Ishikawa (cell line): Measurements from ENCODE around the gene ZBTB22.
A peak's percentile ranks its signal among the peaks of the same experiment; 100 is the strongest.

ENCODE experiments used
- CEBPB ChIP-seq: IDR thresholded peaks from 2 replicates; pipeline ENCODE4 v1.6.1; 2012
- CREB1 ChIP-seq: IDR thresholded peaks from 2 replicates; pipeline ENCODE4 v1.6.1; 2012; ENCODE audit warnings: low read depth
- EGR1 ChIP-seq: IDR thresholded peaks from 2 replicates; pipeline ENCODE4 v1.6.1; 2012
- EP300 ChIP-seq: IDR thresholded peaks from 2 replicates; pipeline ENCODE4 v1.6.1; 2012; ENCODE audit warnings: borderline replicate concordance
- FOXM1 ChIP-seq: IDR thresholded peaks from 2 replicates; pipeline ENCODE4 v1.6.1; 2012; ENCODE audit warnings: low read depth, borderline replicate concordance
- NFIC ChIP-seq: IDR thresholded peaks from 2 replicates; pipeline ENCODE4 v1.6.1; 2012
- RAD21 ChIP-seq: IDR thresholded peaks from 2 replicates; pipeline ENCODE4 v1.6.1; 2012; ENCODE audit warnings: low read depth
- TAF1 ChIP-seq: IDR thresholded peaks from 2 replicates; pipeline ENCODE4 v1.6.1; 2012; ENCODE audit warnings: low read depth, mild to moderate bottlenecking
- TCF12 ChIP-seq: IDR thresholded peaks from 2 replicates; pipeline ENCODE4 v1.6.1; 2012; ENCODE audit warnings: low read depth
- TEAD4 ChIP-seq: IDR thresholded peaks from 2 replicates; pipeline ENCODE4 v1.6.1; 2012
- YY1 ChIP-seq: IDR thresholded peaks from 2 replicates; pipeline ENCODE4 v1.6.1; 2012; ENCODE audit warnings: low read depth
- ZBTB7A ChIP-seq: IDR thresholded peaks from 2 replicates; pipeline ENCODE4 v1.6.1; 2012; ENCODE audit warnings: low read depth
- TF ChIP-seq, protein P1 (sequence below): IDR thresholded peaks from 2 replicates; pipeline ENCODE4 v1.6.1; 2012
- TF ChIP-seq, protein P2 (sequence below): IDR thresholded peaks from 2 replicates; pipeline ENCODE4 v1.6.1; 2012; ENCODE audit warnings: low read depth, mild to moderate bottlenecking
- TF ChIP-seq, protein P3 (sequence below): IDR thresholded peaks from 2 replicates; pipeline ENCODE4 v1.6.1; 2012

ZBTB22 gene

DNA sequence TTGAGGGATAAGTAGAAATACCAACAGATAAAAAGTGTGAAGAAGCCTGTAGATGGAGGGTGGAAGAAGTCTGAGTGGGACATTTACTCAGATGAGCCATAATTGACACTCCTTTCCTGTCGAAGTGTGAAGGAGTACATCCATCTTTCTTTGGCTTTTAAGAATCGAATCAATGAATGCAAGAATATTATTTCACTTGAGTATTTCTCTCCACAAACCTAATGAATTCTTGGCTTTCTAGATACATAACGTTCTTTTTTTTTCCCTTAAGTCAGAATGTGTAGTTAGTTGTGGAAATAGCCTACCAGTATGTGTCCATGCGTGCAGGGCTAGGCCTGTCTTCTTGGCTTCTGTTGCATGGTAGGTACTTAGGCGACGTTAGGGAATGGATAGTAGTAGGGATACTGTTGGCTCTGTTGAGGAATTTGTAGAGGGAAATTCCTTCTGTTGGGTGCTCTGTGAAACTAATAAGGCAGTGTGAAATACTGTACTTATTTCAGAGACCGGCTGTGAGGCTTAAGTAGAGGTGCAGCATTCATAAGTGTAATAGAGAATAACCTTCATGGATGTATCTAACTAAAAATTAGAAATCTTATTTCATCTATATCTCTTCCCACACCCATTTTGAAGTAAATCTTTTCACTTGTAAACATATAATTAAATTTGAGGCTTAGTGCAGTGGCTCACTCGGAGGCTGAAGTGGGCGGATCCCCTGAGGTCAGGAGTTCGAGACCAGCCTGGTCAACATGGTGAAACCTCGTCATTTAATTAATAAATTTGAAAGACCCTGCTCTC is 44.2 kb downstream of the ZBTB22 start:
- TF ChIP-seq TCF12, result no peak
- no peak for TF ChIP-seq EP300
- TF ChIP-seq, protein P1, sequence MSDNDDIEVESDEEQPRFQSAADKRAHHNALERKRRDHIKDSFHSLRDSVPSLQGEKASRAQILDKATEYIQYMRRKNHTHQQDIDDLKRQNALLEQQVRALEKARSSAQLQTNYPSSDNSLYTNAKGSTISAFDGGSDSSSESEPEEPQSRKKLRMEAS, result no peak
- no peak for TF ChIP-seq EGR1
- TF ChIP-seq YY1, result no peak
- no peak for TF ChIP-seq CREB1
- no peak for TF ChIP-seq ZBTB7A
- no peak for TF ChIP-seq FOXM1
- no peak for TF ChIP-seq NFIC
- TF ChIP-seq, protein P2, sequence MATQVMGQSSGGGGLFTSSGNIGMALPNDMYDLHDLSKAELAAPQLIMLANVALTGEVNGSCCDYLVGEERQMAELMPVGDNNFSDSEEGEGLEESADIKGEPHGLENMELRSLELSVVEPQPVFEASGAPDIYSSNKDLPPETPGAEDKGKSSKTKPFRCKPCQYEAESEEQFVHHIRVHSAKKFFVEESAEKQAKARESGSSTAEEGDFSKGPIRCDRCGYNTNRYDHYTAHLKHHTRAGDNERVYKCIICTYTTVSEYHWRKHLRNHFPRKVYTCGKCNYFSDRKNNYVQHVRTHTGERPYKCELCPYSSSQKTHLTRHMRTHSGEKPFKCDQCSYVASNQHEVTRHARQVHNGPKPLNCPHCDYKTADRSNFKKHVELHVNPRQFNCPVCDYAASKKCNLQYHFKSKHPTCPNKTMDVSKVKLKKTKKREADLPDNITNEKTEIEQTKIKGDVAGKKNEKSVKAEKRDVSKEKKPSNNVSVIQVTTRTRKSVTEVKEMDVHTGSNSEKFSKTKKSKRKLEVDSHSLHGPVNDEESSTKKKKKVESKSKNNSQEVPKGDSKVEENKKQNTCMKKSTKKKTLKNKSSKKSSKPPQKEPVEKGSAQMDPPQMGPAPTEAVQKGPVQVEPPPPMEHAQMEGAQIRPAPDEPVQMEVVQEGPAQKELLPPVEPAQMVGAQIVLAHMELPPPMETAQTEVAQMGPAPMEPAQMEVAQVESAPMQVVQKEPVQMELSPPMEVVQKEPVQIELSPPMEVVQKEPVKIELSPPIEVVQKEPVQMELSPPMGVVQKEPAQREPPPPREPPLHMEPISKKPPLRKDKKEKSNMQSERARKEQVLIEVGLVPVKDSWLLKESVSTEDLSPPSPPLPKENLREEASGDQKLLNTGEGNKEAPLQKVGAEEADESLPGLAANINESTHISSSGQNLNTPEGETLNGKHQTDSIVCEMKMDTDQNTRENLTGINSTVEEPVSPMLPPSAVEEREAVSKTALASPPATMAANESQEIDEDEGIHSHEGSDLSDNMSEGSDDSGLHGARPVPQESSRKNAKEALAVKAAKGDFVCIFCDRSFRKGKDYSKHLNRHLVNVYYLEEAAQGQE, result no peak

DNA sequence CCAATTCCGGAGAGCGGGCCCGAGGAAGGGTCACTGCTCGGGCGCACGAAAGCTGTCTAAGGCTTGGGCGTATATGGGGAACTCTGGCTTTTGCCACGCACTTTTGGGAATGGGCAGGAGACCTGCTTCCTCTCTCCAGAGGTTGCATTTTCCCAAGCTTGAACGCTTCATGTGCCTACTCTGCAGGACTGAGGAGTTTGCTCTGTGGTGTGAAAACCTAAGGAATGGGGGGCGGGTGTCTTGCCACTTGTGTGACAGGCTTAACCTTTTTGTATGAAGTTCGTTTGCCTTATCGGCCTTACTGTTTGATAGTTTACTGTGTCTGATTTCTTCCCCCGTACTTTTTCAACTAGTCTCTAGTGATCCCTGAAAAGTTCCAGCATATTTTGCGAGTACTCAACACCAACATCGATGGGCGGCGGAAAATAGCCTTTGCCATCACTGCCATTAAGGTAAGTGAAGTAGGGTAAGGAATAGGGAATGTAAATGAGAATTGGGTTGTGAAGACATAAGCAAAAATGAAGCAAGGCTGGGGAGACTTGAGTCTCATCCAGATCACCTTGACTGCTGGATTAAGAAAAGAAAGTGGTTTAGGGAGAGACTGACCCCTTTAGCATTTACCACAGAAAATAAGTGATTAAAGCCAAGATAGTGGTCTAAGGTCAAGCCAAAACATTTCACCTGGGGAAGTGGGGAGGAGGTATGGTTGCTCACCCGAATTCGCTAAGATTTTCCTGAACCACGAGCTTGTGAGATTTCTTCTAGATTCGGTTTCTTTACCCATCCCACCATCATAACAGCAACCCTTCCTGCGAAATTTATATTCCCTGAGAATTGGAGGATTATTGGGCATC is 45.0 kb downstream of the ZBTB22 start:
- TF ChIP-seq, protein P3, sequence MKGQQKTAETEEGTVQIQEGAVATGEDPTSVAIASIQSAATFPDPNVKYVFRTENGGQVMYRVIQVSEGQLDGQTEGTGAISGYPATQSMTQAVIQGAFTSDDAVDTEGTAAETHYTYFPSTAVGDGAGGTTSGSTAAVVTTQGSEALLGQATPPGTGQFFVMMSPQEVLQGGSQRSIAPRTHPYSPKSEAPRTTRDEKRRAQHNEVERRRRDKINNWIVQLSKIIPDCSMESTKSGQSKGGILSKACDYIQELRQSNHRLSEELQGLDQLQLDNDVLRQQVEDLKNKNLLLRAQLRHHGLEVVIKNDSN, result no peak
- TF ChIP-seq TAF1, result peak; percentile 37; the same call in 1 of the 2 replicates

DNA sequence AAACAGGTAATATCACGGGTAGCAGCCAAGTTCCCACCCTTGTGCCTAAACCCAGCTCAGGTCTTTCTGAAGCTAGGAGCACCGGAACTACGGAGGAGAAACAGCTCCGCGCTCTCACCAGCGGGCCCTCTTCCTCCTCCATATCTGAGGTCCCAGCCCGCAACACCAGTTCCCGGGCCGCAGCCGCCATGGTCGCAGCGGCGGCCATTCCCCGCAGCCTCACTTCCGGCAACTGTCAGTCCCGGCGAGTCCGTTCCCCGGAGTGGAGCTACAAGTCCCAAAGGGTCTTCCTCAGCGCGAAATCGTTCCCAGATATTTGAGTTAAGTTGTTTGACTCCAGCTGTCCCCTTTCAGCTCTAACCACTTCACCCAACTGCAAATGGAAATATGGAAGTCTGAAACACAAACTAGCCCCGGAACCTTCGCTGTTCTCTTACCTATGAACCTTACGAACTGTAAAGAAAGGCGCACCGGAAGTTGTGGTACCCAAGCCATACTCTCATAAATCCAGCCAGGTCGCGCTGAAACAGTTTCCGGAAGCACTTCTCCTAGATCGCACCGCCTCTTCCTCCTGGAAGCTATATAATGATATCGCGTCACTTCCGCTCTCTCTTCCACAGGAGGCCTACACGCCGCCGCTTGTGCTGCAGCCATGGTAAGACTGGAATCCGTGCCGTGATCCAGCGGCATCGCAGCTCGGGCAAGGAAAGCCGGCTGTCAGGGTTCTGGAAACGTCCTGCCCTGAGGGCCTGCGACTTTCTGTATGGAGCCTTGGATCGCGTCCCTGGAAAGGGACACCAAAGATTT is 45.9 kb downstream of the ZBTB22 start, which contains the start of the genes RPS18 and VPS52:
TSS of gene RPS18 (plus strand) at position 608 of the 807 bp plus-strand sequence. CDS start at position 653, 45 bp downstream.
TSS of gene VPS52 (minus strand) at position 409 of the 807 bp plus-strand sequence. CDS start at position 208, 201 bp downstream.
- TF ChIP-seq, protein P3, result peak; percentile 40
- peak; percentile 55 for TF ChIP-seq TCF12
- TF ChIP-seq EP300, result peak; percentile 19; the same call in 1 of the 2 replicates
- TF ChIP-seq TEAD4, result peak; percentile 50
- peak; percentile 65; the same call in 1 of the 2 replicates for TF ChIP-seq CREB1
- TF ChIP-seq EGR1, result peak; percentile 44; the same call in 1 of the 2 replicates
- TF ChIP-seq RAD21, result no peak
- TF ChIP-seq, protein P1, result peak; percentile 98
- peak; percentile 90 for TF ChIP-seq TAF1
- TF ChIP-seq CEBPB, result no peak
- TF ChIP-seq, protein P2, result no peak
- no peak for TF ChIP-seq FOXM1
- no peak for TF ChIP-seq NFIC
- TF ChIP-seq YY1, result peak; percentile 96
- no peak for TF ChIP-seq ZBTB7A

DNA sequence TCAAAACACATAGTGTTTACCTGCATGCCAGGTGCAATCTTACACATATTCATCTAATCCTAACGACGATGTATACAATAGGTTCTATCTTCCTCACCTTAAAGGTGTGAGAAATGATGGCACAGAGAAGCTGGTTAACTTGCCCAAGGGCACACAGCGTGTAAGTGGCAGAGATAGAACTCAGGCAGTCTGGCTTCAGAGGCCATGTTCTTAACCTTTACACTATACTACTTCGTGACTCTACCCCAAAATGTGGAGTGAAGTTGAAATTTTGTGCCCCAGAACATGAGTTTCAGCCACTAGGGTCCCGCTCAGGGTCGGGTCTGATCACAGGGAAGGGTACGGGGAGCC is 46.5 kb downstream of the ZBTB22 start:
- TF ChIP-seq, protein P2, result no peak
- TF ChIP-seq, protein P3, result no peak
- TF ChIP-seq, protein P1, result no peak
- TF ChIP-seq FOXM1 (no peak), ZBTB7A (no peak), TEAD4 (no peak), TAF1 (no peak), RAD21 (no peak)
